ENCODE measurements around the gene ZNF106. TPM values are rescaled to one million over a fixed set of nuclear protein-coding genes. Genes with fewer than 3 reads are reported as not detected.

The ZNF106 gene
- 23.7 TPM for total RNA-seq
- 8.6 TPM for polyA plus RNA-seq
- long read RNA-seq, donor 1, result 0 reads
- long read RNA-seq, donor 2, result 0 reads
- long read RNA-seq, donor 3, result 0 reads
- long read RNA-seq, donor 4, result 0 reads
- long read RNA-seq, donor 5, full-length matches to known transcripts, result 2 of 2 reads
- long read RNA-seq, donor 5, partial matches to known transcripts, result 0 of 2 reads
- long read RNA-seq, donor 5, other reads (novel, unspliced or antisense), result 0 of 2 reads
- long read RNA-seq, donor 6, result 0 reads
- long read RNA-seq, donor 7, full-length matches to known transcripts, result 1 of 7 reads
- long read RNA-seq, donor 7, partial matches to known transcripts, result 6 of 7 reads
- long read RNA-seq, donor 7, other reads (novel, unspliced or antisense), result 0 of 7 reads
- long read RNA-seq, donor 8, full-length matches to known transcripts, result 1 of 1 reads
- long read RNA-seq, donor 8, partial matches to known transcripts, result 0 of 1 reads
- long read RNA-seq, donor 8, other reads (novel, unspliced or antisense), result 0 of 1 reads
- long read RNA-seq, donor 9, full-length matches to known transcripts, result 2 of 10 reads
- long read RNA-seq, donor 9, partial matches to known transcripts, result 0 of 10 reads
- long read RNA-seq, donor 9, other reads (novel, unspliced or antisense), result 8 of 10 reads
- long read RNA-seq, donor 10, result 0 reads

DNA sequence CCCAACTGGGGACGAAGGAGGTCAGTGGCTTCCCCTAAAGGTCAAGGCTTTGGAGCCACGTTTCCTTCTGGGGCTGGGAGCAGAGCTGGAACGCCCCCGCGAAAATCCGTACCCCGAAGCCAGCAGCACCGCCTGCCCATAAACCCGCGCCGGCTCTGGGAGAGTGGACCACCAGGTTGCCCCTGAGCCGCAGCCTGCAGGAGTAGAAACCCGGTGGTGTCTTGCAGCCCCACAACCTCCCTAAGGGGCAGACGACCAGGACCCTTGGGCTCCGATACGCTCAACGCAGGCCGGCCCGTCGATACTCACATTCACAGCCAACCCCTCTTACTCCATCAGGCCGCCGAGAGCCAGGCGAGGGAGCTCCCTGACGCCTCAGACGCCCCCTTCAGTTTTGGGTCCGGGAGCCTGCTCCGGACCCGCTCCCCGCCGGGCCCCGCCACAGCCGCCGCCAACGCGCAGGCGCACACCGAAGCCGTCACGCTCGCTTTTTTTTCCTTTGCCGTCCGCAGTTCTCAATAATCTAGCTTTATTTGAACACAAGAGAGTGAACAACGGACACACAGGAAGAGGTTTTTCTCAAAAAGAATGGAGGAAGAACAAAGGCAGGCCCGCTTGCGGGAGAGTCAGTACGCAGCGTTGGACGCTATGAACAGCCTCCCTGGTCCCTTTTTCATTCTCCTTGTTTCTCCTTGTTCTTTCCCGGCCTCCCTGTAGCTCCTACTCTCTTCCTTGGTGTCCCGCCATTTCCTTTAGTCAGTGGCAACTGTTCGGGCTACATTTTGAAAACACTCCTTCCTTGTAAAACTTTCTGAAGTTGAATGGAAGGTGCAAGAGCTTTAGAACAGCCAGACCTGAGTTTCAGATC is at the start of gene ZNF106:
Gene ZNF106, minus strand, starts transcription at position 471 of the 868 bp plus-strand sequence. CDS start 18,852 bp downstream, outside the sequence.
- H3K36me3 ChIP-seq (ENCODE audit: control insufficient read depth in 2 of 2, insufficient read depth in 2 of 2, low read length in 1 of 2), result no peaks in the 10 kb centered on the region
- H3K27ac ChIP-seq (ENCODE audit: low read depth in 1 of 2, low read length in 1 of 2), result peak within 1 kb of the TSS; percentile 97 to 99
- H3K4me1 ChIP-seq (ENCODE audit: control insufficient read depth in 2 of 2, insufficient read depth in 2 of 2, low read length in 2 of 2), result peaks cover 7 to 17% of the 10 kb centered on the region in 2 donors
- no peaks in the 10 kb centered on the region for H3K9me3 ChIP-seq (ENCODE audit: control insufficient read depth in 2 of 2, insufficient read depth in 1 of 2, low read length in 1 of 2)
- WGBS, result 1% methylated on average over 51 of the region's 51 CpGs
- DNase-seq (ENCODE audit: low read depth in 6 of 9, low spot score in 9 of 9), result peak; percentile 70 to 95 (median 86)
- H3K4me3 ChIP-seq (ENCODE audit: low read length in 2 of 2), result peak within 1 kb of the TSS; percentile 93 to 99
- H3K27me3 ChIP-seq (ENCODE audit: control insufficient read depth in 2 of 2, insufficient read depth in 1 of 2, low read length in 1 of 2), result no peaks in the 10 kb centered on the region

- Histone ChIP-seq H3K9me3 (ENCODE audit: control insufficient read depth in 2 of 2, insufficient read depth in 1 of 2, low read length in 1 of 2) (no peaks in the 10 kb centered on the region), H3K27me3 (ENCODE audit: control insufficient read depth in 2 of 2, insufficient read depth in 1 of 2, low read length in 1 of 2) (no peaks in the 10 kb centered on the region), H3K4me3 (ENCODE audit: low read length in 2 of 2) (no peak overlapping the region), H3K36me3 (ENCODE audit: control insufficient read depth in 2 of 2, insufficient read depth in 2 of 2, low read length in 1 of 2) (peaks cover 19 to 24% of the 10 kb centered on the region in 2 donors), H3K27ac (ENCODE audit: low read depth in 1 of 2, low read length in 1 of 2) (no peak overlapping the region), H3K4me1 (ENCODE audit: control insufficient read depth in 2 of 2, insufficient read depth in 2 of 2, low read length in 2 of 2) (no peaks in the 10 kb centered on the region)
- DNase-seq (ENCODE audit: low read depth in 6 of 9, low spot score in 9 of 9), result no peak
- WGBS, result 99% methylated on average over 1 of the region's 1 CpG
Observed at GRCh38 chr15:42533246-42533645, 42.3 kb upstream of the ZNF106 start.

GRCh38 chr15:42528970-42529369 is 38.0 kb upstream of the ZNF106 start:
- Histone ChIP-seq H3K27ac (ENCODE audit: low read depth in 1 of 2, low read length in 1 of 2) (no peak overlapping the region), H3K4me1 (ENCODE audit: control insufficient read depth in 2 of 2, insufficient read depth in 2 of 2, low read length in 2 of 2) (no peaks in the 10 kb centered on the region), H3K4me3 (ENCODE audit: low read length in 2 of 2) (no peak overlapping the region), H3K27me3 (ENCODE audit: control insufficient read depth in 2 of 2, insufficient read depth in 1 of 2, low read length in 1 of 2) (no peaks in the 10 kb centered on the region), H3K36me3 (ENCODE audit: control insufficient read depth in 2 of 2, insufficient read depth in 2 of 2, low read length in 1 of 2) (peaks cover 14 to 27% of the 10 kb centered on the region in 2 donors), H3K9me3 (ENCODE audit: control insufficient read depth in 2 of 2, insufficient read depth in 1 of 2, low read length in 1 of 2) (no peaks in the 10 kb centered on the region)
- 99% methylated on average over 3 of the region's 3 CpGs for WGBS
- DNase-seq (ENCODE audit: low read depth in 6 of 9, low spot score in 9 of 9), result no peak

GRCh38 chr15:42523331-42523730 is 32.4 kb upstream of the ZNF106 start:
- H3K36me3 ChIP-seq (ENCODE audit: control insufficient read depth in 2 of 2, insufficient read depth in 2 of 2, low read length in 1 of 2), result peaks cover 6 to 13% of the 10 kb centered on the region in 2 donors
- no peak overlapping the region for H3K4me3 ChIP-seq (ENCODE audit: low read length in 2 of 2)
- DNase-seq (ENCODE audit: low read depth in 6 of 9, low spot score in 9 of 9), result no peak
- H3K27ac ChIP-seq (ENCODE audit: low read depth in 1 of 2, low read length in 1 of 2), result no peak overlapping the region
- WGBS, result 99% methylated on average over 2 of the region's 2 CpGs
- no peaks in the 10 kb centered on the region for H3K27me3 ChIP-seq (ENCODE audit: control insufficient read depth in 2 of 2, insufficient read depth in 1 of 2, low read length in 1 of 2)
- H3K4me1 ChIP-seq (ENCODE audit: control insufficient read depth in 2 of 2, insufficient read depth in 2 of 2, low read length in 2 of 2), result no peaks in the 10 kb centered on the region
- no peaks in the 10 kb centered on the region for H3K9me3 ChIP-seq (ENCODE audit: control insufficient read depth in 2 of 2, insufficient read depth in 1 of 2, low read length in 1 of 2)

GRCh38 chr15:42511007-42511391 is 20.1 kb upstream of the ZNF106 start:
- peaks cover 4 to 18% of the 10 kb centered on the region in 2 donors for H3K36me3 ChIP-seq (ENCODE audit: control insufficient read depth in 2 of 2, insufficient read depth in 2 of 2, low read length in 1 of 2)
- H3K27me3 ChIP-seq (ENCODE audit: control insufficient read depth in 2 of 2, insufficient read depth in 1 of 2, low read length in 1 of 2), result no peaks in the 10 kb centered on the region
- no peak overlapping the region for H3K27ac ChIP-seq (ENCODE audit: low read depth in 1 of 2, low read length in 1 of 2)
- no peak for DNase-seq (ENCODE audit: low read depth in 6 of 9, low spot score in 9 of 9)
- no peaks in the 10 kb centered on the region for H3K4me1 ChIP-seq (ENCODE audit: control insufficient read depth in 2 of 2, insufficient read depth in 2 of 2, low read length in 2 of 2)
- WGBS, result 53% methylated on average over 4 of the region's 4 CpGs
- H3K4me3 ChIP-seq (ENCODE audit: low read length in 2 of 2), result no peak overlapping the region
- H3K9me3 ChIP-seq (ENCODE audit: control insufficient read depth in 2 of 2, insufficient read depth in 1 of 2, low read length in 1 of 2), result no peaks in the 10 kb centered on the region

DNA sequence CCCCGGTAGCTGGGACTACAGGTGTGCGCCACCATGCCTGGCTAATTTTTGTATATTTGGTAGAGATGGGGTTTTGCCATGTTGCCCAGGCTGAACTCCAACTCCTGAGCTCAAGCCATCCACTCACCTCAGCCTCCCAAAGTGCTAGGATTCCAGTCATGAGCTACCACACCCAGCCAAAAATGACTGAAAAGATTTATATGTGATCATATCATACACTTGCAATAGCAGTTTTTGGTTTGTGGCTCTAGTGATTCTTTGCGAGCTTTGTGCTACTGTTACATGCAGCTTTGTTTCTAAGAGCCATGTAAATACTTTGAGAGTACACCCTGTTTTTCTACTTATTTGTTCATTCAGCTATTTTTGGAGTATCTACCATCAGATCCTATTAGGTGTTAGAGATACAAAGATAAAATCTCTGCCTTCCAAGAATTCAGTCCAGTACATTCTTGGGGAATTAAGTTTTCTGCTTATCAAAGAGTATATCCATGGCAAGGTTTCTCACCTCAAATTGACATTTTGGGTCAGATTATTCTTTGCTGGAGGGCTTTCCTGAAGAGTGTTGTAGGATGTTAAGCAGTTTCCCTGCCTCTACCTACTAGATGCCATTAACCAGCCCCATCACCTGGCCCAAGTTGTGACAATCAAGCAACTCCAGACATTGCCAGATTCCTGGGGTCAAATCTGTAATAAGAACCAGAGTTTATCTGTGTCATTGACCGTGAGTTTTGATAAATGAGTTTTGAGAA is 19.5 kb upstream of the ZNF106 start:
- Histone ChIP-seq H3K9me3 (ENCODE audit: control insufficient read depth in 2 of 2, insufficient read depth in 1 of 2, low read length in 1 of 2) (no peaks in the 10 kb centered on the region), H3K4me1 (ENCODE audit: control insufficient read depth in 2 of 2, insufficient read depth in 2 of 2, low read length in 2 of 2) (no peaks in the 10 kb centered on the region), H3K27ac (ENCODE audit: low read depth in 1 of 2, low read length in 1 of 2) (no peak overlapping the region), H3K36me3 (ENCODE audit: control insufficient read depth in 2 of 2, insufficient read depth in 2 of 2, low read length in 1 of 2) (peaks cover 4 to 17% of the 10 kb centered on the region in 2 donors), H3K4me3 (ENCODE audit: low read length in 2 of 2) (no peak overlapping the region), H3K27me3 (ENCODE audit: control insufficient read depth in 2 of 2, insufficient read depth in 1 of 2, low read length in 1 of 2) (no peaks in the 10 kb centered on the region)
- WGBS, result 89% methylated on average over 4 of the region's 4 CpGs
- DNase-seq (ENCODE audit: low read depth in 6 of 9, low spot score in 9 of 9), result no peak

DNA sequence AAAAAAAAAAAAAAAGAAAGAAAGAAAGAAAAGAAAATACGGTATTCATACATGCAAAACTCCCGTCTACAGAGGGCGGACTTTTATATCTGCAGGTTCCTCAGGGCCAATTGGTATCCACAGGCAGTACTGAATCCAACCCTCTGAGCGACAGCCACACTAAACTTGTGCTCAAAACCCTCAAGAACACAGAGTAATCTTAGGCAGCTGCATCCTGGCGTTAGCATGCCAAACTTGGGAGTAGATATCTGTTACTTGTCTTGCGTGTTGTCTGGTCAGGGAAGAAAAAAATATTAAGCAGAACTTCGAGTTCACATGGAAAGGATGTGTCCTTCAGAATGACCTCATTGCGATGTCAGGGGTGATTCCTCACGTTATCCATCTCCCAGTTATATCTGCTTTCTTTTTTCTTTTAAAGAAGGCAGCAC is 17.3 kb upstream of the ZNF106 start:
- WGBS, result 94% methylated on average over 9 of the region's 9 CpGs
- Histone ChIP-seq H3K27ac (ENCODE audit: low read depth in 1 of 2, low read length in 1 of 2) (no peak overlapping the region), H3K4me3 (ENCODE audit: low read length in 2 of 2) (no peak overlapping the region), H3K4me1 (ENCODE audit: control insufficient read depth in 2 of 2, insufficient read depth in 2 of 2, low read length in 2 of 2) (no peaks in the 10 kb centered on the region), H3K36me3 (ENCODE audit: control insufficient read depth in 2 of 2, insufficient read depth in 2 of 2, low read length in 1 of 2) (peaks cover 0 to 7% of the 10 kb centered on the region in 2 donors), H3K27me3 (ENCODE audit: control insufficient read depth in 2 of 2, insufficient read depth in 1 of 2, low read length in 1 of 2) (no peaks in the 10 kb centered on the region), H3K9me3 (ENCODE audit: control insufficient read depth in 2 of 2, insufficient read depth in 1 of 2, low read length in 1 of 2) (no peaks in the 10 kb centered on the region)
- DNase-seq (ENCODE audit: low read depth in 6 of 9, low spot score in 9 of 9), result no peak

DNA sequence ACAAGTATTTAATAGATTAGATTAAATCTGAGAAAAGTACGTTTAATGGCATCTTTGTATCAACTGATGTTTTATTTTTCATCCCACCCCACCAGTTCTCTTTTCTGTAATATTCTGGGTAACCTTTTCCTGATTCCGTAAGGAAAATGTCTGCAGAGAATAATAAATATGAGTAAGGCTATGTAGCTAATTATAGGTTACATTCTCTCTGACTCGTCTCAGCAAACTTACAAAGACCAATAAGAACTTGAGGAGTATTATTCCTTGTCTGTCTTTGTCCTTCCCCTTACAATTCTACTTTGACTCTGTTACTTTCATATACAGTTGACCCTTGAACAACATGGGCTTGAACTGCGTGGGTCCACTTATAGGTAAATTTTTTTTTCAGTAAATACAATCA is 16.6 kb upstream of the ZNF106 start:
- no peak overlapping the region for H3K4me3 ChIP-seq (ENCODE audit: low read length in 2 of 2)
- H3K9me3 ChIP-seq (ENCODE audit: control insufficient read depth in 2 of 2, insufficient read depth in 1 of 2, low read length in 1 of 2), result no peaks in the 10 kb centered on the region
- H3K36me3 ChIP-seq (ENCODE audit: control insufficient read depth in 2 of 2, insufficient read depth in 2 of 2, low read length in 1 of 2), result peaks cover 0 to 2% of the 10 kb centered on the region in 2 donors
- H3K27ac ChIP-seq (ENCODE audit: low read depth in 1 of 2, low read length in 1 of 2), result no peak overlapping the region
- DNase-seq (ENCODE audit: low read depth in 6 of 9, low spot score in 9 of 9), result no peak
- H3K27me3 ChIP-seq (ENCODE audit: control insufficient read depth in 2 of 2, insufficient read depth in 1 of 2, low read length in 1 of 2), result no peaks in the 10 kb centered on the region
- H3K4me1 ChIP-seq (ENCODE audit: control insufficient read depth in 2 of 2, insufficient read depth in 2 of 2, low read length in 2 of 2), result no peaks in the 10 kb centered on the region
- WGBS, result 97% methylated on average over 4 of the region's 4 CpGs
